Left lung (tissue), 10 donors: ENCODE data around the gene MBD3L2. TPM values are rescaled to one million over a fixed set of nuclear protein-coding genes. Genes with fewer than 3 reads are reported as not detected.
A peak's percentile ranks its signal among the peaks of the same experiment; 100 is the strongest.

Source experiments
- ATAC-seq: fragments of 200-7000 bp; cut with Tn5 transposase; one replicate; pipeline ENCODE4 v1.9.1; 2020; ENCODE audit warnings: moderate library complexity
- DNase-seq, 4 donors: peaks; one replicate each; pipeline ENCODE4 v3.0.0-alpha.2; 2013 to 2020
- H3K27ac ChIP-seq, 2 donors: fragments of 200-600 bp; sonication (generic) in 1 of 2; one replicate each; pipeline versions ENCODE4 v1.5.0 to v1.8.0; 2020 to 2021
- H3K27me3 ChIP-seq, 2 donors: fragments of 200-600 bp; sonication (generic) in 1 of 2; one replicate each; pipeline versions ENCODE4 v1.5.0 to v1.8.0; 2020 to 2021
- H3K36me3 ChIP-seq, 2 donors: fragments of 200-600 bp; sonication (generic) in 1 of 2; one replicate each; pipeline versions ENCODE4 v1.5.0 to v1.8.0; 2020 to 2021
- H3K4me1 ChIP-seq, 2 donors: fragments of 200-600 bp; one replicate each; pipeline ENCODE4 v1.8.0; 2021
- H3K4me3 ChIP-seq, 2 donors: fragments of 200-600 bp; sonication (generic) in 1 of 2; one replicate each; pipeline versions ENCODE4 v1.5.0 to v1.8.0; 2020 to 2021; ENCODE audit warnings: mild to moderate bottlenecking in 1 of 2
- H3K9me3 ChIP-seq, 2 donors: fragments of 200-600 bp; sonication (generic) in 1 of 2; one replicate each; pipeline versions ENCODE4 v1.5.0 to v1.8.0; 2020 to 2021
- CTCF ChIP-seq, 2 donors: fragments of 200-600 bp; sonication (generic) in 1 of 2; IDR thresholded peaks; one replicate each; pipeline versions ENCODE4 v1.5.0 to v1.8.0; 2021; ENCODE audit warnings: antibody characterized with exemption in 2 of 2
- intact Hi-C, 2 donors: fragments of 100-400 bp; cut with DNase I; formaldehyde crosslinking; loops; one replicate each; pipeline versions ENCODE4 v1.11.2 to v1.14.2; 2022
- polyA plus RNA-seq, 6 donors: library from polyadenylated mRNA; unstranded; fragments of 120-200 nt; gene quantifications; one replicate each; pipeline ENCODE4 v1.2.1, GENCODE V29; 2013; ENCODE audit not compliant: insufficient read length in 6 of 6
- total RNA-seq, 2 donors: library from RNA; stranded (reverse); fragmentation: NEBNext Ultra II Directional; extraction: Animal tissue kit (Norgen Biotek cat#: 25700); gene quantifications; one replicate each; pipeline ENCODE4 v1.2.1, GENCODE V29; 2021
- donor health status: DM: no; HTN: yes; CAD: no.
- donor health status: DM: no; HTN: no; CAD: no.

Gene MBD3L2
- total and polyA plus RNA-seq, 8 donors = not detected

DNA sequence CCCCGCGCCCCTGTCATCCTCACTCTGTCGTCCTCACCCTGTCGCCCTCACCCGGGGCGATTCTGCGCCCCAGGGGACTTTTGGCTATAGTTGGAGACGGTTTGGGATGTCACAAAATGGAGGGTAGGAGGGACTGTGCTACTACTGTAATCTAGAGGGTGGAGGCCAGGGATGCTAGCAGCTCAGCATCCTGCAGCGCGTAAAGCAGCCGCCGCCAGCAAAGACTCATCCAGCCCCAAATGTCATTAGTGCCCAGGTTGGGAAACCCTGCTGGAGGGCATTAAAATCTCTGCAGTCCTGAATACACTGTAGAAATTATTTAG is 20.7 kb downstream of the MBD3L2 start:
- DNase-seq = no peak
- H3K9me3 ChIP-seq = peaks cover 0 to 1% of the 10 kb centered on the region in 2 donors
- ATAC-seq = no peak
- peak overlapping the region; percentile 44 to 93 for H3K27ac ChIP-seq
- H3K4me1 ChIP-seq = peaks cover 6 to 17% of the 10 kb centered on the region in 2 donors
- intact Hi-C loops = no loop called here
- TF ChIP-seq CTCF (IDR thresholded peaks at IDR 0.05) = no peak
- H3K27me3 ChIP-seq = no peaks in the 10 kb centered on the region
- peaks cover 0 to 44% of the 10 kb centered on the region in 2 donors for H3K36me3 ChIP-seq
- H3K4me3 ChIP-seq = peak overlapping the region; percentile 92 to 99

DNA sequence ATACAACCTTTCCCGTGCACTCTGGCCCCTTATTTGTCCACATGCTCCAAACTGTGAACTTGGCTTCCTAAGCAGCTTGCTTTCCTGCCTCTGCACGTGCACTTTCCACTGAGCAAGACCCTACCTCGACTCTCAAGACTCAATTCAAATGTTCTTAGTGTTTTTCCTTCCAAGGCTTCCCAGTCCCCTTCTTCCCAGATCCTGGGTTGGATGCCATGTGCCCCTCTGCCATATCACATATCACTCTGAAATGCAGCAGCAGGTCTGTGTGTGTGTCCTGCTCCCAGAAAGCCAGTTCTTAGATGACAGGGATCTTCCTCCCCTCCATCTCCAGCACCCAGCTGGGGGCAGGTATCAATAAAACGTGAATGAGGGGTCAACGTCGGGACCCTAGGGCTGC is 23.4 kb downstream of the MBD3L2 start:
- H3K9me3 ChIP-seq = peaks cover 3 to 28% of the 10 kb centered on the region in 2 donors
- H3K36me3 ChIP-seq = peaks cover 0 to 71% of the 10 kb centered on the region in 2 donors
- TF ChIP-seq CTCF (IDR thresholded peaks at IDR 0.05) = no peak
- H3K4me3 ChIP-seq = no peak overlapping the region
- H3K4me1 ChIP-seq = peaks cover 6 to 17% of the 10 kb centered on the region in 2 donors
- H3K27ac ChIP-seq = no peak overlapping the region
- no peaks in the 10 kb centered on the region for H3K27me3 ChIP-seq
- intact Hi-C loops = no loop called here
- DNase-seq (no peak), ATAC-seq (no peak)

DNA sequence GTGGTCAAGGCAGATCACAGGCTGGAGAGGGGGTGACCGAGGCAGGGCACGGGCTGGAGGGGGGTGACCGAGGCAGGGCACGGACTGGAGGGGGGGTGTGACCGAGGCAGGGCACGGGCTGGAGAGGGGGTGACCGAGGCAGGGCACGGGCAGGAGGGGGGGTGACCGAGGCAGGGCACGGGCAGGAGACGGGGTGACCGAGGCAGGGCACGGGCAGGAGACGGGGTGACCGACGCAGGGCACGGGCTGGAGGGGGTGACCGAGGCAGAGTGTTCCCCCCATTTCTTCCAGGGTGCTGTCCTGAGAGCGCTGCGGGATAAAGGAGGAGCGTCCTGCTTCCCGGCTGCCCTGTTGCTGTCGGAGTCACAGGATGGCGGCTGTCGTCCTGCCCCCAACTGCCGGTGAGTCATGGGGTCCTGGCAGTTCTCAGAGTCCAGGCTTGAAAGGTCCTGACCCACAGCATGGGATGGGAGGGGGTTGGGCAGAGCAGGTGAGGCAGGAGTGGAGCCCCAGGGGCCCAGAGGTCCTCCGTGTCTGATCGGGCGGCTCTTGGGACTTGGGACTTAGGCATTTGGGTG is 25.7 kb downstream of the MBD3L2 start:
- intact Hi-C loops = no loop called here
- no peak for TF ChIP-seq CTCF (IDR thresholded peaks at IDR 0.05)
- Histone ChIP-seq H3K9me3 (peaks cover 9 to 51% of the 10 kb centered on the region in 2 donors), H3K36me3 (peaks cover 0 to 93% of the 10 kb centered on the region in 2 donors), H3K4me1 (peaks cover 6 to 13% of the 10 kb centered on the region in 2 donors), H3K27ac (no peak overlapping the region), H3K27me3 (no peaks in the 10 kb centered on the region), H3K4me3 (no peak overlapping the region)
- no peak for ATAC-seq
- DNase-seq = no peak

GRCh38 chr19:7076151-7076550 is 27.0 kb downstream of the MBD3L2 start:
- no peak for TF ChIP-seq CTCF (IDR thresholded peaks at IDR 0.05)
- ATAC-seq = no peak
- intact Hi-C loops = no loop called here

DNA sequence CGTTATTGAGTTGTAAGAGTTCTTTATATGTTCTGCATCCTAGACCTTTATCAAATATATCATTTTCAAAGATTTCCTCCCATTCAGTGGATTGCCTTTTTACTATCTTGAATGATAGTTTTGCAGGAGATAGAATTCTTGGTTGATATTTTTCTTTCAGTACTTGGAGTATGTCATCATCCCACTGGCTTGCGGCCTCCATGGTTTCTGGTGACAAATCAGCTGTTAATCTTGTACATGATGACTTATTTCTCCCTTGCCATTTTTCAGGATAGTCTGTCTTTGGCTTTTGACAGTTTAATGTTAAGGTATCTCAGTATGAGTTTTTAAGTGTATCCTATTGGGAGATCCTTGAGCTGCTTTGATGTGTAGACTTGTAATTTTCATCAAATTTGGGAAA is 28.9 kb downstream of the MBD3L2 start:
- intact Hi-C loops = no loop called here
- no peak for TF ChIP-seq CTCF (IDR thresholded peaks at IDR 0.05)
- Histone ChIP-seq H3K27ac (no peak overlapping the region), H3K4me3 (no peak overlapping the region), H3K4me1 (no peaks in the 10 kb centered on the region), H3K36me3 (peaks cover 23 to 100% of the 10 kb centered on the region in 2 donors), H3K27me3 (no peaks in the 10 kb centered on the region), H3K9me3 (peaks cover 23 to 82% of the 10 kb centered on the region in 2 donors)
- DNase-seq (no peak), ATAC-seq (no peak)

More at GRCh38 chr19:7076151-7076550, 27.0 kb downstream of the MBD3L2 start:
- Histone ChIP-seq H3K4me1 (no peaks in the 10 kb centered on the region), H3K4me3 (no peak overlapping the region), H3K27me3 (no peaks in the 10 kb centered on the region), H3K27ac (no peak overlapping the region), H3K36me3 (peaks cover 5 to 100% of the 10 kb centered on the region in 2 donors), H3K9me3 (peaks cover 17 to 63% of the 10 kb centered on the region in 2 donors)
- no peak for DNase-seq
